Lower leg skin (tissue), 4 donors: ENCODE data around the gene CD2AP. TPM values are rescaled to one million over a fixed set of nuclear protein-coding genes. Genes with fewer than 3 reads are reported as not detected.

Source experiments
- DNase-seq, 2 donors: peaks; one replicate each; pipeline ENCODE4 v3.0.0-alpha.2; 2019; ENCODE audit warnings: low spot score in 2 of 2
- H3K4me3 ChIP-seq: fragments of 200-600 bp; sonication (generic); 2 replicates; pipeline ENCODE4 v1.5.1; 2017; ENCODE audit warnings: mild to moderate bottlenecking, low read depth; ENCODE audit not compliant: poor library complexity, severe bottlenecking
- POLR2A ChIP-seq, 2 donors: fragments of 450-650 bp; IDR thresholded peaks; one replicate each; pipeline ENCODE4 v1.6.1; 2016 to 2017; ENCODE audit warnings: antibody characterized with exemption in 2 of 2, mild to moderate bottlenecking in 1 of 2, moderate library complexity in 1 of 2
- WGBS, 2 donors: methylation state at CpG; one replicate each; pipeline ENCODE4 v1.1.5; 2018; 5-methylcytosine and 5-hydroxymethylcytosine counted together
- intact Hi-C: fragments of 100-400 bp; cut with DNase I; formaldehyde crosslinking; loops from one replicate; pipeline ENCODE4 v1.15.0; 2023; ENCODE audit warnings: low total_unique reads
- total RNA-seq, 4 donors: library from RNA; depleted of rRNA; stranded (reverse); fragments of >200 nt; gene quantifications; one replicate each; pipeline ENCODE4 v1.1.0, GENCODE V29; 2016
- TF ChIP-seq, protein P1 (sequence below), 3 donors: fragments of 450-650 bp; IDR thresholded peaks; one replicate each; pipeline ENCODE4 v1.5.1; 2016; ENCODE audit warnings: antibody characterized with exemption in 3 of 3, mild to moderate bottlenecking in 3 of 3, moderate library complexity in 2 of 3

CD2AP gene
- total RNA-seq, 4 donors from 2014 or later, result 24.0 to 30.2 (median 26.4) TPM

DNA sequence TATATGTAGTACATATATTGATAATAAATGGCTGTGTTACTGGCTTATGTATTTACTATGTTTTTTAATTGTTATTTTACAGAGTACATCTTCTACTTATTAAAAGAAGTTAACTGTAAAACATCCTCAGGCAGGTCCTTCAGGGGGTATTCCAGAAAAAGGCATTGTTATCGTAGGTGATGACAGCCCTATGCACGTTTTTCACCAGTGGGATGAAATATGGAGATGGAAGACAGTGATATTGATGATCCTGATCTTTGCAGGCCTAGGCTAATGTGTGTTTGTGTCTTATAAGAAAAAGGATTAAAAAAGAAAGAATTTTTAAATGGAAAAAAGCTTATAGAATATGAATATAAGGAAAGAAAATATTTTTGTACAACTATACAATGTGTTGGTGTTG is 7.5 kb downstream of the CD2AP start:
- intact Hi-C loops, result no loop called here
- no peak overlapping the region for H3K4me3 ChIP-seq
- WGBS, 2 donors, result 73 to 75% methylated on average over 2 of the region's 2 CpGs
- TF ChIP-seq POLR2A (IDR thresholded peaks at IDR 0.05), result no peak
- TF ChIP-seq, protein P1, sequence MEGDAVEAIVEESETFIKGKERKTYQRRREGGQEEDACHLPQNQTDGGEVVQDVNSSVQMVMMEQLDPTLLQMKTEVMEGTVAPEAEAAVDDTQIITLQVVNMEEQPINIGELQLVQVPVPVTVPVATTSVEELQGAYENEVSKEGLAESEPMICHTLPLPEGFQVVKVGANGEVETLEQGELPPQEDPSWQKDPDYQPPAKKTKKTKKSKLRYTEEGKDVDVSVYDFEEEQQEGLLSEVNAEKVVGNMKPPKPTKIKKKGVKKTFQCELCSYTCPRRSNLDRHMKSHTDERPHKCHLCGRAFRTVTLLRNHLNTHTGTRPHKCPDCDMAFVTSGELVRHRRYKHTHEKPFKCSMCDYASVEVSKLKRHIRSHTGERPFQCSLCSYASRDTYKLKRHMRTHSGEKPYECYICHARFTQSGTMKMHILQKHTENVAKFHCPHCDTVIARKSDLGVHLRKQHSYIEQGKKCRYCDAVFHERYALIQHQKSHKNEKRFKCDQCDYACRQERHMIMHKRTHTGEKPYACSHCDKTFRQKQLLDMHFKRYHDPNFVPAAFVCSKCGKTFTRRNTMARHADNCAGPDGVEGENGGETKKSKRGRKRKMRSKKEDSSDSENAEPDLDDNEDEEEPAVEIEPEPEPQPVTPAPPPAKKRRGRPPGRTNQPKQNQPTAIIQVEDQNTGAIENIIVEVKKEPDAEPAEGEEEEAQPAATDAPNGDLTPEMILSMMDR (IDR thresholded peaks at IDR 0.05), result no peak
- no peak for DNase-seq

DNA sequence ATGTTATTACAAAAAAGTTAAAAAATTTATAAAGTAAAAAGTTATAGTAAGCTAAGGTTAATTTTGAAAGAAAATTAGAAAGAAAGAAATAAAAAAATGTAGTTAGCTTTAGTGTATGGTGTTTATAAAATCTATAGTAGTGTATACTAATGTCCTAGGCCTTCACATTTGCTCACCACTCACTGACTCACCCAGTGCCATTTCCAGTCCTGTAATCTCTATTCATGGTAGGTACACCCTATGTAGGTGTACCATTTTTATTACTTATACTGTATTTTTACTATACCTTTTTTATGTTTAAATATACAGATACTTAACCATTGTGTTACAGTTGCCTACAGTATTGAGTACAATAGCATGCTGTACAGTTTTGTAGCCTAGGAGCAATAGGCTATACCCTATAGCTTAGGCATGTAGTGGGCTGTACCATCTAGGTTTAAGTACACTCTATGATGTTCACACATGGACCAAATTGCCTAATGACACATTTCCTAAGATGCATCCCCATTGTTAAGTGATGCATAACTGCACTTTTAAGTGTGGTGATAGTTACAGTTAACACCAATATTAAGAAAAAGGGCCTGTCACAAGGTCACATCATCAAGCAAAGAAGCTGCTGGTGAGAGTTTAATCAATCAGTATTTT is 8.0 kb downstream of the CD2AP start:
- no peak for TF ChIP-seq POLR2A (IDR thresholded peaks at IDR 0.05)
- TF ChIP-seq, protein P1 (IDR thresholded peaks at IDR 0.05), result no peak
- intact Hi-C loops, result no loop called here
- DNase-seq, result no peak
- H3K4me3 ChIP-seq, result no peak overlapping the region

GRCh38 chr6:47489995-47490394 is 12.4 kb downstream of the CD2AP start:
- intact Hi-C loops, result no loop called here
- DNase-seq, result no peak
- WGBS, 2 donors, result 92 to 98% methylated on average over 2 of the region's 2 CpGs
- H3K4me3 ChIP-seq, result no peak overlapping the region
- TF ChIP-seq, protein P1 (IDR thresholded peaks at IDR 0.05), result no peak
- no peak for TF ChIP-seq POLR2A (IDR thresholded peaks at IDR 0.05)

DNA sequence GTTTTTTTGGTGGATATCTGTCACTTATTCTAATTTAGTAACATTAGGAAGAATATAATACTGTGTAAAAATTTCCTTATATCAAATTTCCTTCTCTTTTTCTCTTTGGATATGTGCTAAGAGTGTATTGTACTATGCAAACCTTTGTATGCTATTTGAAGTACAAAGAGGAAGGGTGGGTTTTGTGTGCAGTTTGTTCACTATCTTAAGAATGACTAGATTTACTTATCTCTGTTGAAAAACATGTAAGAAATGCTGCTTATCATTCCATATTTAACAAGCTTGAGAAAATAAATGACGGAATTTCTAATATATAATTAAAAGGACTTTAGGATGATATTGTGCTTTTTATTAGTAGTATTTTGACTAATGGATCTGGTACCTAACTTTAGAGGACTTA is 13.1 kb downstream of the CD2AP start:
- TF ChIP-seq POLR2A (IDR thresholded peaks at IDR 0.05), result no peak
- TF ChIP-seq, protein P1 (IDR thresholded peaks at IDR 0.05), result no peak
- WGBS, 2 donors, result 97 to 98% methylated on average over 1 of the region's 1 CpG
- no peak for DNase-seq
- no peak overlapping the region for H3K4me3 ChIP-seq
- intact Hi-C loops, result no loop called here

- no peak for DNase-seq
- WGBS, 2 donors, result 97 to 100% methylated on average over 2 of the region's 2 CpGs
- H3K4me3 ChIP-seq, result no peak overlapping the region
- TF ChIP-seq, protein P1 (IDR thresholded peaks at IDR 0.05), result no peak
- TF ChIP-seq POLR2A (IDR thresholded peaks at IDR 0.05), result no peak
- intact Hi-C loops, result no loop called here
Observed at GRCh38 chr6:47492355-47492754, 14.8 kb downstream of the CD2AP start.

DNA sequence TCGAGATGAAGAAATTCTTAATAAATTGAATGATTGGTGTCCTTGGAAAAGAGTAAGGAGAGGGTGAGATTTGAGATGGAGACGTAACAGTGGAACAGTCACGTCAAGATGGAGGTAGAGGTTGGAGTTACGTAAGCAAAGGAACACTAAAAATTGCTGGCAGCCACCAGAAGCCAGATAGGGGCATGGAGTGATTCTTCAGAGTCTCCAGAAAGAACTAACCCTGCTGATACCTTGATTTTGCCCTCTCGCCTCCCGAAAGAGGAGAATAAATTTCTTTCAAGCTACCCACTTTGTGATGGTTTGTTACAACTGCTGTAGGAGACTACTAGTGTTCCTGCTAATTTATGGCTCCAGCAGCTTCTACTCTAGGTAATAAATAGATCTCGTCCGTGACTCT is 17.6 kb downstream of the CD2AP start:
- intact Hi-C loops, result no loop called here
- no peak for DNase-seq
- H3K4me3 ChIP-seq, result no peak overlapping the region
- TF ChIP-seq, protein P1 (IDR thresholded peaks at IDR 0.05), result no peak
- 96 to 97% methylated on average over 8 of the region's 8 CpGs for WGBS, 2 donors
